Measurements from ENCODE around the gene EEF1A2.

The EEF1A2 gene

DNA sequence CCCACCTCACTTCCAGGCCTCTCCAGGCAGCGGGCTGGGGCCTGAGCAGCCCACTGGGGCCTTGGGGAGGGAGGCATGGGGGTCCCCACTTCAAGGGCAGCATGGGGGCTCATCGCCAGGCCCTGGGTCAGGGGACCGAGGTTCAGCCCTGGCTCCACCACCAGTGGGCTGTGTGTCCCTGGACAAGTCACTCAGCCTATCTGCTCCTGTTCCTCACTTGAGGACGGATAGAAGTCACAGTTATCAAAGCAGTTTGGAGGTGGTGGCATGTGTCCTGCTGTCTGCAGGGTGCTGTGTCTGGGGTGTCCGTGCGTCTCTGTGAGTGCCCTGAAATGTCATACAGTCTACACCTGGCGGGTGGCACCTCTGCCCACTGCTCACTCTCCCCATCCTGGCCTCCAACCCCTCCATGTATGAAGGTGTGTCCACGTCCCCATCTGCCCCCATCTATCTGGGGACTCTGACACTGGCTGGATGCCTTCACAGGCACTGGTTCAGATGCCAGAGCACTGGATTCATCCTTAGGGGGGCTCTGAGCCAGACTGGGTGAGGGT lies 3.6 kb downstream of the EEF1A2 start:
- no peak overlapping the region for H3K9ac ChIP-seq
- H2AFZ ChIP-seq (ENCODE audit: low read depth), result no peak overlapping the region
- no peak overlapping the region for H3K4me3 ChIP-seq (IDR thresholded peaks at IDR 0.05; ENCODE audit: insufficient read depth, low read depth, low read length)
- TF ChIP-seq, protein P1, sequence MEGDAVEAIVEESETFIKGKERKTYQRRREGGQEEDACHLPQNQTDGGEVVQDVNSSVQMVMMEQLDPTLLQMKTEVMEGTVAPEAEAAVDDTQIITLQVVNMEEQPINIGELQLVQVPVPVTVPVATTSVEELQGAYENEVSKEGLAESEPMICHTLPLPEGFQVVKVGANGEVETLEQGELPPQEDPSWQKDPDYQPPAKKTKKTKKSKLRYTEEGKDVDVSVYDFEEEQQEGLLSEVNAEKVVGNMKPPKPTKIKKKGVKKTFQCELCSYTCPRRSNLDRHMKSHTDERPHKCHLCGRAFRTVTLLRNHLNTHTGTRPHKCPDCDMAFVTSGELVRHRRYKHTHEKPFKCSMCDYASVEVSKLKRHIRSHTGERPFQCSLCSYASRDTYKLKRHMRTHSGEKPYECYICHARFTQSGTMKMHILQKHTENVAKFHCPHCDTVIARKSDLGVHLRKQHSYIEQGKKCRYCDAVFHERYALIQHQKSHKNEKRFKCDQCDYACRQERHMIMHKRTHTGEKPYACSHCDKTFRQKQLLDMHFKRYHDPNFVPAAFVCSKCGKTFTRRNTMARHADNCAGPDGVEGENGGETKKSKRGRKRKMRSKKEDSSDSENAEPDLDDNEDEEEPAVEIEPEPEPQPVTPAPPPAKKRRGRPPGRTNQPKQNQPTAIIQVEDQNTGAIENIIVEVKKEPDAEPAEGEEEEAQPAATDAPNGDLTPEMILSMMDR (conservative IDR thresholded peaks at IDR 0.05; ENCODE audit: low read depth, low read length), result no peak
- no peaks in the 10 kb centered on the region for H3K79me2 ChIP-seq (ENCODE audit: insufficient read depth, low read depth)
- H3K27me3 ChIP-seq (ENCODE audit: insufficient read depth, low read depth), result peaks cover 70% of the 10 kb centered on the region
- no peak overlapping the region for H3K4me2 ChIP-seq
- no peaks in the 10 kb centered on the region for H3K4me1 ChIP-seq (ENCODE audit: low read depth, poor library complexity, severe bottlenecking)
- no peak overlapping the region for H3K27ac ChIP-seq
- no peaks in the 10 kb centered on the region for H3K36me3 ChIP-seq (ENCODE audit: insufficient read depth)
- no peaks in the 10 kb centered on the region for H4K20me1 ChIP-seq (ENCODE audit: insufficient read depth)

DNA sequence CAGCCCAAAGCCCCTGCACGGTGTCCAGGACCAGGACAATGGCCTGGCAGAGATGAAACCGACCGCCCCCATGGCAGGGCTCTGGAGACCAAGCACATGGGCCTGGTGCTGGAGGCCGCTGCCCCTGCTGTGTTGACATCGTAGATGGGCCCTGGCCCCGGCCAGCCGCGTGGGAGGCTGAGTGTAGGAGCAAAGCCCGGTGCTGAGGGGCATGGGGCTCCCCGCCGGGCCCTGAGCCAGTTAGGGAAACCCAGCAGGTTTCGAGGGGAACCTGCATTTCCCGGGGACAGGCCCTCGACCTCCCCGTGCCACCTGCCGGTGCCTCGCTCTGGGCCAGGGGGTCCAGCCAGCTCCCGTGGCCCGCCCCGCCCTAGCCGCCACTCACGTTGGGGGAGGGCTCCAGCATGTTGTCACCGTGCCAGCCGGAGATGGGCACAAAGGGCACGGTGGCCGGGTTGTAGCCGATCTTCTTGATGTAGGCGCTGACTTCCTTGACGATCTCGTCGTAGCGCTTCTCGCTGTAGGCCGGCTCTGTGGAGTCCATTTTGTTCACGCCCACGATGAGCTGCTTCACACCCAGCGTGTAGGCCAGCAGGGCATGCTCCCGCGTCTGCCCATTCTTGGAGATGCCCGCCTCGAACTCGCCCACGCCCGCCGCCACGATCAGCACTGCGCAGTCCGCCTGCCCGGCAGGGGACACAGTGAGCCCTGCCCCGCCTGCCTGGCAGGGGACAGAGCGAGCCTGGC lies 4.3 kb downstream of the EEF1A2 start:
- H4K20me1 ChIP-seq (ENCODE audit: insufficient read depth), result no peaks in the 10 kb centered on the region
- no peak overlapping the region for H3K4me2 ChIP-seq
- peaks cover 74% of the 10 kb centered on the region for H3K27me3 ChIP-seq (ENCODE audit: insufficient read depth, low read depth)
- TF ChIP-seq, protein P1 (conservative IDR thresholded peaks at IDR 0.05; ENCODE audit: low read depth, low read length), result no peak
- H3K36me3 ChIP-seq (ENCODE audit: insufficient read depth), result no peaks in the 10 kb centered on the region
- no peak overlapping the region for H3K9ac ChIP-seq
- no peak overlapping the region for H2AFZ ChIP-seq (ENCODE audit: low read depth)
- no peaks in the 10 kb centered on the region for H3K79me2 ChIP-seq (ENCODE audit: insufficient read depth, low read depth)
- no peak overlapping the region for H3K27ac ChIP-seq
- H3K4me3 ChIP-seq (IDR thresholded peaks at IDR 0.05; ENCODE audit: insufficient read depth, low read depth, low read length), result no peak overlapping the region
- H3K4me1 ChIP-seq (ENCODE audit: low read depth, poor library complexity, severe bottlenecking), result no peaks in the 10 kb centered on the region

DNA sequence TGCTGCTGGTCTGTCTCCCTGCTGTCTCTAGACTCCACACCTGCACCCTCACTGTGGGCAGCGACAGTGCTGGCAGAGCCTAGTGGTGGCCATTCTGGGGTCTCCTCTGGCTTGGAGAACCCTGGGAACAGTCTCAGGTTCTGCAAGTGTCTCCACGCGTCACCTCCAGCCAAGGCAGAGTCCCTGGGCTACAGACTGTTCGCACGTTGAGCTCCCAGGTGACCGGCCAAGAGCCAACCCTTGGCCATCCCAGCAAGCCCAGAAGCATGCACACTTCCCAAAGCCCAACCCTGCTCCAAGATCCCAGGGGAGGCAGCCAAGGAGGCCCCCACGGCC lies 4.8 kb downstream of the EEF1A2 start:
- H3K27me3 ChIP-seq (ENCODE audit: insufficient read depth, low read depth), result peaks cover 76% of the 10 kb centered on the region
- no peak overlapping the region for H3K9ac ChIP-seq
- no peaks in the 10 kb centered on the region for H3K79me2 ChIP-seq (ENCODE audit: insufficient read depth, low read depth)
- TF ChIP-seq, protein P1 (conservative IDR thresholded peaks at IDR 0.05; ENCODE audit: low read depth, low read length), result no peak
- H3K4me2 ChIP-seq, result no peak overlapping the region
- no peak overlapping the region for H3K4me3 ChIP-seq (IDR thresholded peaks at IDR 0.05; ENCODE audit: insufficient read depth, low read depth, low read length)
- H3K36me3 ChIP-seq (ENCODE audit: insufficient read depth), result no peaks in the 10 kb centered on the region
- H4K20me1 ChIP-seq (ENCODE audit: insufficient read depth), result no peaks in the 10 kb centered on the region
- H3K4me1 ChIP-seq (ENCODE audit: low read depth, poor library complexity, severe bottlenecking), result no peaks in the 10 kb centered on the region
- no peak overlapping the region for H3K27ac ChIP-seq
- H2AFZ ChIP-seq (ENCODE audit: low read depth), result no peak overlapping the region

DNA sequence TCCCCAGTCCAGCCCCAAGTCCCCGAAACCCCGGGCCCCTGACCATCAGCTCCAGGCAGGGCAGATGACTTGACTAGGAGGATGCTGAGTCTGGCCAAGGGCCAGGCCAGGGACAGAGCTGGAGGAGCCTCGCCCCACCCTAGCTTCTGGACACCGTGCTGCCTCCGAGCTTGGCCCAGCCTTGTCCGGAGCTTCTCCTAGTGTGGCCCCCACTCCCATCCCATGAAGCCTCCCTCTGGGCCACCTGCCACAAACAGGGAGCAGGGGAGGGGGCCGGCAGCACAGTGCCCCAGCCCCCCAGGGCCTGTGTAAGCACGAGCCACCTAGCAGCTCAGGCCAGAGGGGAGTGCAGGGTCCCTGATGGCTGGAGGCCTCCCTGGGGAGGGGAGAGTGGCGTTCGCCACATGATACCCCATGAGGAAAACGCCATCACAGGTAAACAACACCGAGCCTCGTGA lies 5.3 kb downstream of the EEF1A2 start:
- no peaks in the 10 kb centered on the region for H3K36me3 ChIP-seq (ENCODE audit: insufficient read depth)
- TF ChIP-seq, protein P1 (conservative IDR thresholded peaks at IDR 0.05; ENCODE audit: low read depth, low read length), result no peak

More for the DNA sequence above, 5.3 kb downstream of the EEF1A2 start:
- Histone ChIP-seq H3K9ac (no peak overlapping the region), H3K4me1 (ENCODE audit: low read depth, poor library complexity, severe bottlenecking) (no peaks in the 10 kb centered on the region), H2AFZ (ENCODE audit: low read depth) (no peak overlapping the region), H3K79me2 (ENCODE audit: insufficient read depth, low read depth) (no peaks in the 10 kb centered on the region), H3K4me3 (IDR thresholded peaks at IDR 0.05; ENCODE audit: insufficient read depth, low read depth, low read length) (no peak overlapping the region), H3K27ac (no peak overlapping the region), H3K4me2 (no peak overlapping the region), H4K20me1 (ENCODE audit: insufficient read depth) (no peaks in the 10 kb centered on the region), H3K27me3 (ENCODE audit: insufficient read depth, low read depth) (peaks cover 80% of the 10 kb centered on the region)

Data from KMS-11 (cell line).